Measurements from ENCODE around the gene ATF3.

Gene ATF3

DNA sequence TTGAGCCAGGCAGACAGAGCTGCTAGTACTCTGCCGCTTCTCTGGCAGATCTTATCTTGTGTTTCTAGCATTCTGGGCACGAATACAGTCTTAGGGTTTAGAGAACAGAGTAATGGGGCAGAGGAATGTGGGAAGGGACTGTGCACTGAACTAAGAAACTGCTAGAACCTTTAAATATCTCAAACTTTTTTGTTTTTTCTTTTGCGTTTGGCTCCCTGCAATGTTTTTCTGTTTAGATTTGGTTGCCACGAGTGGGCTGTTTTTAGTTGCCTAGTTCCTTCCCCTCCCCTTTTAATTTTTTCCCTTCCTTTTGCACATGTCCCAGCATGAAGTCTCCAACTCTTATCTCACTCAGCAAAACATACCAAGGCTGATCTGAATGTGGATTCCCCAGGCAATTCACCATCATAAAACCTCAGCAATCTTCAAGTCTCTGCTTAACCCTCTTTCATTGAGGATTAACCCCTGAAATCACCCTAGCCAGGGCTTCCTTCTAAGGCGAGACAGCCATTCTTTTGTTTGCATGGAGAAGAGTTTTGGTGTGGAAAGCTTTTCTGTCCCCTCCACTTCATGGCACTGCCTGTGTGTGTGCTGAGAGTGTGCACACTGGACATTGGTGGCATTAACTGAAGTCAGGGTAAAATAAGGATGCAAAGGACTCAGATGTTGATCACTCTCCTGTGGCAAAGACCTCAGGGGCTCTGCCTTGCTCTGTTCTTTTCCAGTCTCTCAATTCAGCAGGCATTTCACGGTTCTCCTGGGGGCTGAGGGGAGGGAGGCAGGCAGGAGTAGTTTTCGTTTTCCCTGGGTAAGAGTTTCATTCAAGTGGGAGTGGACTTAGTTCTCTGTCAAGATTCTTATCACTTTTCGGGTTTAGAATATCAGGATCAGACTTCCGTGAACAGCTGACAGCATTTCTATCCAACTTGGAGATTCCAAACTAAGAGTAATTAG, 2.8 kb upstream of the ATF3 start:
- no peak for TF ChIP-seq RARB (CRISPR knock-in tag; IDR thresholded peaks at IDR 0.05)
- TF ChIP-seq, protein P1, sequence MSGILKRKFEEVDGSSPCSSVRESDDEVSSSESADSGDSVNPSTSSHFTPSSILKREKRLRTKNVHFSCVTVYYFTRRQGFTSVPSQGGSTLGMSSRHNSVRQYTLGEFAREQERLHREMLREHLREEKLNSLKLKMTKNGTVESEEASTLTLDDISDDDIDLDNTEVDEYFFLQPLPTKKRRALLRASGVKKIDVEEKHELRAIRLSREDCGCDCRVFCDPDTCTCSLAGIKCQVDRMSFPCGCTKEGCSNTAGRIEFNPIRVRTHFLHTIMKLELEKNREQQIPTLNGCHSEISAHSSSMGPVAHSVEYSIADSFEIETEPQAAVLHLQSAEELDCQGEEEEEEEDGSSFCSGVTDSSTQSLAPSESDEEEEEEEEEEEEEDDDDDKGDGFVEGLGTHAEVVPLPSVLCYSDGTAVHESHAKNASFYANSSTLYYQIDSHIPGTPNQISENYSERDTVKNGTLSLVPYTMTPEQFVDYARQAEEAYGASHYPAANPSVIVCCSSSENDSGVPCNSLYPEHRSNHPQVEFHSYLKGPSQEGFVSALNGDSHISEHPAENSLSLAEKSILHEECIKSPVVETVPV (CRISPR knock-in tag; IDR thresholded peaks at IDR 0.05) = no peak
- no peak for TF ChIP-seq TCF4 (CRISPR knock-in tag; IDR thresholded peaks at IDR 0.05; ENCODE audit: borderline replicate concordance)
- TF ChIP-seq ARNTL (CRISPR knock-in tag; IDR thresholded peaks at IDR 0.05; ENCODE audit: borderline replicate concordance, low read depth) = no peak
- TF ChIP-seq TOX (CRISPR knock-in tag; IDR thresholded peaks at IDR 0.05; ENCODE audit: borderline replicate concordance) = no peak
- no peak for TF ChIP-seq ZNF8 (CRISPR knock-in tag; IDR thresholded peaks at IDR 0.05)
- no peak for TF ChIP-seq ZNF565 (CRISPR knock-in tag; conservative IDR thresholded peaks at IDR 0.05; ENCODE audit: low read depth)
- TF ChIP-seq ZFP30 (CRISPR knock-in tag; IDR thresholded peaks at IDR 0.05) = no peak
- TF ChIP-seq, protein P2, sequence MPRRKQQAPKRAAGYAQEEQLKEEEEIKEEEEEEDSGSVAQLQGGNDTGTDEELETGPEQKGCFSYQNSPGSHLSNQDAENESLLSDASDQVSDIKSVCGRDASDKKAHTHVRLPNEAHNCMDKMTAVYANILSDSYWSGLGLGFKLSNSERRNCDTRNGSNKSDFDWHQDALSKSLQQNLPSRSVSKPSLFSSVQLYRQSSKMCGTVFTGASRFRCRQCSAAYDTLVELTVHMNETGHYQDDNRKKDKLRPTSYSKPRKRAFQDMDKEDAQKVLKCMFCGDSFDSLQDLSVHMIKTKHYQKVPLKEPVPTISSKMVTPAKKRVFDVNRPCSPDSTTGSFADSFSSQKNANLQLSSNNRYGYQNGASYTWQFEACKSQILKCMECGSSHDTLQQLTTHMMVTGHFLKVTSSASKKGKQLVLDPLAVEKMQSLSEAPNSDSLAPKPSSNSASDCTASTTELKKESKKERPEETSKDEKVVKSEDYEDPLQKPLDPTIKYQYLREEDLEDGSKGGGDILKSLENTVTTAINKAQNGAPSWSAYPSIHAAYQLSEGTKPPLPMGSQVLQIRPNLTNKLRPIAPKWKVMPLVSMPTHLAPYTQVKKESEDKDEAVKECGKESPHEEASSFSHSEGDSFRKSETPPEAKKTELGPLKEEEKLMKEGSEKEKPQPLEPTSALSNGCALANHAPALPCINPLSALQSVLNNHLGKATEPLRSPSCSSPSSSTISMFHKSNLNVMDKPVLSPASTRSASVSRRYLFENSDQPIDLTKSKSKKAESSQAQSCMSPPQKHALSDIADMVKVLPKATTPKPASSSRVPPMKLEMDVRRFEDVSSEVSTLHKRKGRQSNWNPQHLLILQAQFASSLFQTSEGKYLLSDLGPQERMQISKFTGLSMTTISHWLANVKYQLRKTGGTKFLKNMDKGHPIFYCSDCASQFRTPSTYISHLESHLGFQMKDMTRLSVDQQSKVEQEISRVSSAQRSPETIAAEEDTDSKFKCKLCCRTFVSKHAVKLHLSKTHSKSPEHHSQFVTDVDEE (CRISPR knock-in tag; IDR thresholded peaks at IDR 0.05) = no peak
- no peak for TF ChIP-seq ZNF70 (CRISPR knock-in tag; IDR thresholded peaks at IDR 0.05)
- no peak for TF ChIP-seq OSR1 (CRISPR knock-in tag; IDR thresholded peaks at IDR 0.05)
- TF ChIP-seq PPARA (CRISPR knock-in tag; IDR thresholded peaks at IDR 0.05; ENCODE audit: borderline replicate concordance) = no peak
- ATAC-seq = no peak

DNA sequence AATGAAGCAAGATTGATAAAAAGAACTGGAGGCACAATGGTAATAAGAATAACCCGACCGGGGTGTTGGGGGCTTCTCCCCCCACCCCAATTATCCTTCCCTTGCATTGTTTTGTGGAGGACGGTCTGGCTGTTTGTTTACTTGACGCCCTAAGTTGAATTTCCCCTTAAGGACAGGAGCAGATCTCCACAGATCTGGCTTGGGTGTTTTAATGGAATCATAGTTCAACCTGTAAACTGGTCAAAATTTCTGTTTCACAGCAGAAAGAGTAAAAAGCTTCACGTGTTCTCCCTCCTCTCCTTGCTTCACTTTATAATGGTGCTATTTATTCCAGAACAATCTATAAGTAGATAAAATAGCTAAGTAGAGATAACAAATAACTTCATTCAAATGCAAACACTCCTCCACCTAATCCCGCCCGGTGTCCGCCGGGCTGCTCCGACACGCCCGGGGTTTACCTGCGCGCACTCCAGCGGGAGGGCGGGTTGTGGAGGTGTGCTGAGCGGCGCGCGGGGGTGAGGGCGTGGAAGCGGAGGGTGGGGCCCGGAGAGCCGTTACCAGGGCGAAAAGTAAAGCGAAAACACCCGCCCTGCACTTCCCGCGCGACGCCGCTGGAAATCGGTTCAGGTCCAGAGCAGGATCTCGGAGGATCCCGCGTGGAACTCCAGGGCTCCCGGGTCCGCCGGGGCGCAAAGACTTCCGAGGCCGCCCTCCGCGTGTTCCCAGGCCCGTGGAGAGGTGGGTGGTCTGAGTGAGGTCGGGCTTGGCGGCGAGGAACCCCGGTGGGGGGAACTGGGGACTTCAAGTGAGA, 2.0 kb upstream of the ATF3 start:
- TF ChIP-seq, protein P2 (CRISPR knock-in tag; IDR thresholded peaks at IDR 0.05) = no peak
- TF ChIP-seq, protein P3, sequence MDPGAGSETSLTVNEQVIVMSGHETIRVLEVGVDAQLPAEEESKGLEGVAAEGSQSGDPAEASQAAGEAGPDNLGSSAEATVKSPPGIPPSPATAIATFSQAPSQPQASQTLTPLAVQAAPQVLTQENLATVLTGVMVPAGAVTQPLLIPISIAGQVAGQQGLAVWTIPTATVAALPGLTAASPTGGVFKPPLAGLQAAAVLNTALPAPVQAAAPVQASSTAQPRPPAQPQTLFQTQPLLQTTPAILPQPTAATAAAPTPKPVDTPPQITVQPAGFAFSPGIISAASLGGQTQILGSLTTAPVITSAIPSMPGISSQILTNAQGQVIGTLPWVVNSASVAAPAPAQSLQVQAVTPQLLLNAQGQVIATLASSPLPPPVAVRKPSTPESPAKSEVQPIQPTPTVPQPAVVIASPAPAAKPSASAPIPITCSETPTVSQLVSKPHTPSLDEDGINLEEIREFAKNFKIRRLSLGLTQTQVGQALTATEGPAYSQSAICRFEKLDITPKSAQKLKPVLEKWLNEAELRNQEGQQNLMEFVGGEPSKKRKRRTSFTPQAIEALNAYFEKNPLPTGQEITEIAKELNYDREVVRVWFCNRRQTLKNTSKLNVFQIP (CRISPR knock-in tag; IDR thresholded peaks at IDR 0.05; ENCODE audit: borderline replicate concordance, low read depth) = no peak
- TF ChIP-seq ARNTL (CRISPR knock-in tag; IDR thresholded peaks at IDR 0.05; ENCODE audit: borderline replicate concordance, low read depth) (no peak), ZNF8 (CRISPR knock-in tag; IDR thresholded peaks at IDR 0.05) (no peak), ZNF565 (CRISPR knock-in tag; conservative IDR thresholded peaks at IDR 0.05; ENCODE audit: low read depth) (no peak), TOX (CRISPR knock-in tag; IDR thresholded peaks at IDR 0.05; ENCODE audit: borderline replicate concordance) (no peak), CSDC2 (CRISPR knock-in tag; IDR thresholded peaks at IDR 0.05) (no peak), TCF4 (CRISPR knock-in tag; IDR thresholded peaks at IDR 0.05; ENCODE audit: borderline replicate concordance) (no peak), ESRRG (CRISPR knock-in tag; IDR thresholded peaks at IDR 0.05) (no peak), PPARA (CRISPR knock-in tag; IDR thresholded peaks at IDR 0.05; ENCODE audit: borderline replicate concordance) (no peak)
- TF ChIP-seq, protein P4, sequence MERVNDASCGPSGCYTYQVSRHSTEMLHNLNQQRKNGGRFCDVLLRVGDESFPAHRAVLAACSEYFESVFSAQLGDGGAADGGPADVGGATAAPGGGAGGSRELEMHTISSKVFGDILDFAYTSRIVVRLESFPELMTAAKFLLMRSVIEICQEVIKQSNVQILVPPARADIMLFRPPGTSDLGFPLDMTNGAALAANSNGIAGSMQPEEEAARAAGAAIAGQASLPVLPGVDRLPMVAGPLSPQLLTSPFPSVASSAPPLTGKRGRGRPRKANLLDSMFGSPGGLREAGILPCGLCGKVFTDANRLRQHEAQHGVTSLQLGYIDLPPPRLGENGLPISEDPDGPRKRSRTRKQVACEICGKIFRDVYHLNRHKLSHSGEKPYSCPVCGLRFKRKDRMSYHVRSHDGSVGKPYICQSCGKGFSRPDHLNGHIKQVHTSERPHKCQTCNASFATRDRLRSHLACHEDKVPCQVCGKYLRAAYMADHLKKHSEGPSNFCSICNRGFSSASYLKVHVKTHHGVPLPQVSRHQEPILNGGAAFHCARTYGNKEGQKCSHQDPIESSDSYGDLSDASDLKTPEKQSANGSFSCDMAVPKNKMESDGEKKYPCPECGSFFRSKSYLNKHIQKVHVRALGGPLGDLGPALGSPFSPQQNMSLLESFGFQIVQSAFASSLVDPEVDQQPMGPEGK (CRISPR knock-in tag; IDR thresholded peaks at IDR 0.05; ENCODE audit: borderline replicate concordance) = no peak
- TF ChIP-seq, protein P5, sequence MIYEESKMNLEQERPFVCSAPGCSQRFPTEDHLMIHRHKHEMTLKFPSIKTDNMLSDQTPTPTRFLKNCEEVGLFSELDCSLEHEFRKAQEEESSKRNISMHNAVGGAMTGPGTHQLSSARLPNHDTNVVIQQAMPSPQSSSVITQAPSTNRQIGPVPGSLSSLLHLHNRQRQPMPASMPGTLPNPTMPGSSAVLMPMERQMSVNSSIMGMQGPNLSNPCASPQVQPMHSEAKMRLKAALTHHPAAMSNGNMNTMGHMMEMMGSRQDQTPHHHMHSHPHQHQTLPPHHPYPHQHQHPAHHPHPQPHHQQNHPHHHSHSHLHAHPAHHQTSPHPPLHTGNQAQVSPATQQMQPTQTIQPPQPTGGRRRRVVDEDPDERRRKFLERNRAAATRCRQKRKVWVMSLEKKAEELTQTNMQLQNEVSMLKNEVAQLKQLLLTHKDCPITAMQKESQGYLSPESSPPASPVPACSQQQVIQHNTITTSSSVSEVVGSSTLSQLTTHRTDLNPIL (CRISPR knock-in tag; IDR thresholded peaks at IDR 0.05; ENCODE audit: low read depth) = no peak
- ATAC-seq = no peak

Measured in SK-N-SH treated with all-trans-retinoic acid at 6 μM for 48 hours (cell line).